NCI-H526 treated with DMSO at 0.1 percent for 48 hours (cell line): ENCODE results near the gene XRCC5.
"Not testable (repeated sequence)": the region's sequence is repeated elsewhere in the genome, so short reads cannot be mapped to it uniquely, and the experiment has no call there.

Experiments
- DNase-seq: peaks from one replicate; lab custom pipeline; 2025; lab: John Stamatoyannopoulos, UW

The XRCC5 gene

DNA sequence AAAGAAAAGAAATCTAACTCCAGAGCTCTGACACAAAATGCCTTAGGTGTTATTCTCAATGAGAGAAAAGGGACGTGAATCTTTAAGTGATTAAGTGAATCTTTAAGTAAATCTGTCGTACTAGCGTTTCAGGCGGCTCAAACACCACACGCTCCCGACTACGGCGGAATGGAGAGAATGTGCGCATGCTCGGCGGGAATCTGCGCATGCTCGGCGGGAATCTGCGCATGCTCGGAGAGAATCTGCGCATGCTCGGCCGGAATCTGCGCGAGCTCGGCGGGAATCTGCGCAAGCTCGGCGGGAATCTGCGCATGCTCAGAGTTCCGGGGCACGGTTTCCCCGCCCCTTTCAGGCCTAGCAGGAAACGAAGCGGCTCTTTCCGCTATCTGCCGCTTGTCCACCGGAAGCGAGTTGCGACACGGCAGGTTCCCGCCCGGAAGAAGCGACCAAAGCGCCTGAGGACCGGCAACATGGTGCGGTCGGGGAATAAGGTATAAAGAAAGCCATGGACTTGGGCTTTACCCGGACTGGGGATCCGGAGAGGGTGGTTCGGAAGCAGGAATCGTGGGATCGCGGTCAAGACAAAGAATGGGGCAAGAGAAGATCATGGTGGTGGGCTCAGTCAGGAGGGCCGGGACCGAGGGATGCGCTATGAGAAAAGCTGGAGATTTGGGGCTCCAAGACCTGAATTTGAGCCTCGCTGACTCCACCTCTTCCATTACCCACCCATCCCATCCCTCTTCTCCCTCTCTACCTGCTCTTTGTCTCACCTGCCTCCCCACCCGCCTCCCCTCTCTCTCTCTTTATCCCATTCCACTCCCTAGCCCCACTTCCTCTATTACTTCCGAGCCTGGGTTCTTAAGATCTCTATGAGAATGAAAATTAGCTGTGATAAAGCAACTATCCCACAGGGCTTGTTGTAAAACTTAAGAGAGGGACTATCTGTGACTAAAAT lies at the start of gene XRCC5:
TSS of gene XRCC5 (plus strand) at position 382 of the 955 bp plus-strand sequence. CDS start at position 471, 89 bp downstream.
- peak; percentile 92 for DNase-seq

GRCh38 chr2:216064014-216064630 lies 45.0 kb upstream of the XRCC5 start:
- no peak for DNase-seq

GRCh38 chr2:216064665-216065064 lies 44.5 kb upstream of the XRCC5 start:
- DNase-seq, result no peak

GRCh38 chr2:216066230-216066629 lies 42.9 kb upstream of the XRCC5 start:
- DNase-seq, result no peak

DNA sequence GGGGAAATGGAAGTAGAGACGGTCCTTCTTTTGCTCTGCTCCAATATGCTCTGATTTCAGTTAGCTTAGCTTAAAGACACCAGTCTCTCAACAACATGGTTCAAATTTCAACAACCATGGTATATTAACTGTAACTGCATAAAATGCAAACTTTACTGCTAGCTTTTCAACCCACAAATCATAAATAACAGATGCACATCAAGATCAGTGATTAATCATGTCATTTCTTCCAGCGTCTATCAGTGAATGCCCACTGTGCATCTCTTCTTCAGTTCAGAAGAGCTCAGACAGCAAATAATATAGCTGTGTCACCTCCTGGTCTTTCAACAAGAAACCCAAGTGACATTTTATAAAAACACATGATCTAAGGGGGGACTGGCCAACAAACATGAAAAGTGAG lies 40.1 kb upstream of the XRCC5 start:
- DNase-seq, result no peak

DNA sequence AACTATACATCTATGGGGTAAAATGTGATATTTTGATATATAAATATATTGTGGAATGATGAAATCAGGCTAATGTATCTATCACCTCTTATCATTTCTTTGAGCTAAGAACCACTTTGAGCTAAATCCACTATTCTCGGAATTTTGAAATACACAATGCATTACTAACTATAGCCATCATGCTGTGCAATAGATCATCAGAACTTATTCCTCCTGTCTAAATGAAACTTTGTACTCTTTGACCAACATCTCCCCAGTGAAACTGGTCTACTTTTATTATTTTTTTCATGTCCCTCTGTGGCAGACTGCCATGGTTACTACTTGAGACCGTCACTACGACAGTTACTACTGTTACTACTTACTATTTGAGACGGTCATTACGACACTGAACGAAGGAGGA lies 39.0 kb upstream of the XRCC5 start:
- no peak for DNase-seq

- DNase-seq, result no peak
Observed at GRCh38 chr2:216071111-216071851, 37.9 kb upstream of the XRCC5 start.

GRCh38 chr2:216072473-216072872 lies 36.7 kb upstream of the XRCC5 start:
- no peak for DNase-seq

GRCh38 chr2:216073773-216074172 lies 35.4 kb upstream of the XRCC5 start:
- DNase-seq, result no peak

DNA sequence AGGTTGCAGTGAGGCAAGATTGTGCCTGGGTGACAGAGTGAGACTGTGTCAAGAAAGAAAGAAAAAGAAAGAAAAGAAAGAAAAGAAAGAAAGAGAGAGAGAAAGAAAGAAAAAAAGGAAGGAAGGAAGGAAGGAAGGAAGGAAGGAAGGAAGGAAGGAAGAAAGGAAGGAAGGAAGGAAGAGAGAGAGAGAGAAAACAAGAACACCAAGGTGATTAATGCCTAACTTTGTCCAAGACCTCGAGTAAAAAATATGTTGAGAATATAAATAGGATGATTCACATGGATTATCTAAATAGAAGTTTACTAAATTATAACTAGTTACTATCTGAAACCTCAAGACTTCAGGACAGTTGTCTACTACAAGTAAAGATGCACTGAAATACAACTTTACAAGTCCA lies 34.8 kb upstream of the XRCC5 start:
- DNase-seq, result no peak

GRCh38 chr2:216074794-216075193 lies 34.4 kb upstream of the XRCC5 start:
- DNase-seq, result no peak

DNA sequence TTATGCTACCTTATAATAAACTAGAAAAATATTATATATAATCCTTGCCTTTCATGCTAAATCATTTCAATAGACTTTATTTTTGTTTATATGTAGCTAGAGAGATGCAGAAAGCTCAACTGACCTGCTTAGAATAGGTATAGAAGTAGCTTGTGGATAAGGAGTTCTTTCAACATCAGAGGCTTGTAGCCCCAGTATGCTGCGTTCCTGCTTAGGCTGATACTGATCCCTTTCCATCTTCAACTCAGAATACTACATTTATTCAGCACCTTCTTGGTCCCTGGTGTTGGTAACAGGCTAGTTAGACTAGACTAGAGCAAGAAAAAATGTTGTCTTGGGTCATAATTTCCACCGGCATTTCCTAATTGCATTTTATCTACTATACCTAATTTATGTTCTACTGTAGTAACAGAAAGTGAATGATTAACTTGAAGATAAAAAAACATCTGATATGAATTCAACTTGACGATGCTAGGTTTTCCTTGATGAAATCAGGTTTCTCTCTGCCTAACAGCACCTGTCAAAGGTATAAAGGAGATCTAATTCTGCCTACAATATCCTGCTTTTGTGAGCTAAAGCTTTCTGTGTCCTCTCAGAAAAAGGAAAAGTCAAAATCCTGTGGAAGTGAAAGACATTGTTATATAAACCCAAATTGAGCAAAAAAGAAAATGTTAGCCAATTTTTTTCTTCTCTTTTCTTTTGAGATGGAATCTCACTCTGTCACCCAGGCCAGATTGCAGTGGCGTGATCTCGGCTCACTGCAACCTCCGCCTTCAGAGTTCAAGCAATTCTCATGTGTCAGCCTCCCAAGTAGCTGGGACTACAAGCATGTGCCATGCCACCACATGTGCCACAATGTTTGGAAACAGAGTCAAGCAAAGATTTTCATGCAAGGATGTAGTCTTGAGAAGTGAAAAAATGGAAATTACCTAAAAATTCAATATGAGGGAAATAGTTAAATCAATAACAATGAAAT lies 33.4 kb upstream of the XRCC5 start:
- no peak for DNase-seq

- DNase-seq, result no peak
Observed at GRCh38 chr2:216078776-216079175, 30.4 kb upstream of the XRCC5 start.

DNA sequence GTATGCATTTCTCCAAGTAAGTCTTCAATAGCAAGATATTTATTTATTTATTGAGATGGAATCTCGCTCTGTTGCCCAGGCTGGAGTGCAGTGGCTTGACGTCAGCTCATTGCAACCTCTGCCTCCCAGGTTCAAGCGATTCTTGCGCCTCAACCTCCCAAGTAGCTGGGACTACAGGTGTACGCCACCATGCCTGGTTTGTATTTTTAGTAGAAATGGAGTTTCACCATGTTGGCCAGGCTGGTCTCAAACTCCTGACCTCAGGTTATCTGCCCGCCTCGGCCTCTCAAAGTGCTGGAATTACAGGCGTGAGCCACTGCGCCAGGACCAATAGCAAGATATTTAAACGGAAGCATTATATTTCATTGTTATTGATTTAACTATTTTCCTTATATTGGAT lies 29.1 kb upstream of the XRCC5 start:
- DNase-seq, result not testable (repeated sequence)

- DNase-seq, result no peak
Observed at GRCh38 chr2:216081012-216081411, 28.1 kb upstream of the XRCC5 start.

DNA sequence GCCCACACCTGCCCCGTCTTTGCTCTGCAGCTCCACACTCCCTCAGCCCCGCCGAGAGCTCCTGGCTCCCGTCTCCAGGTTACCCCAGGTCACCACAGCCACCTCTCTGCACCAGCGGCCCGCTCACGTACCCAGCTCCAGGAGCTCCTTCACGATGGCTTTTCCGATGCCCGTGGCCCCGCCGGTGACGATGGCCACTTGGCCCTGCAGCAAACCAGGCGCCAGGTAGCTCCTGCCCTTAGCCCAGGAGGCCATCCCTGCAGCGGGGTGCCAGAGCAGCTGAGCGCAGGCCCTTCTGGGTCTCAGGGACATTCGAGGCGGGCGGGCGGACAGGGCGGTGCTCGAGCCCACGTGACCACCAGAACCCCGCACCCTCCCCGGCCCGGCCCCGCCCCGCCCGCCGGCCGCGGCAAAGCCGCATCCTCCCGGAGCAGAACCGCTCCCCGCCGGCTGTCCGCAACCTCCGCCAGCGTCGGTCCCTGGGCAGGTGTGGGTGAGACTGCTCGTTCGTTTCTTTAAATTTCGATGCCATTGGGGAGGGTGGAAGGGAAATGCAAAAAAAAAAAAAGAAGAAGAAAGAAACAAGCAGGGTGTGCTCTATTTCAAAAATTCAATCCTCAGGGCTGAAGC lies 27.5 kb upstream of the XRCC5 start, which contains the start of the genes PECR and TMEM169:
TSS of gene PECR (minus strand) at position 323 of the 630 bp plus-strand sequence. CDS start at position 255, 68 bp downstream.
TSS of gene TMEM169 (plus strand) at position 433 of the 630 bp plus-strand sequence. CDS start 14,045 bp downstream, outside the sequence.
- peak; percentile 75 for DNase-seq

DNA sequence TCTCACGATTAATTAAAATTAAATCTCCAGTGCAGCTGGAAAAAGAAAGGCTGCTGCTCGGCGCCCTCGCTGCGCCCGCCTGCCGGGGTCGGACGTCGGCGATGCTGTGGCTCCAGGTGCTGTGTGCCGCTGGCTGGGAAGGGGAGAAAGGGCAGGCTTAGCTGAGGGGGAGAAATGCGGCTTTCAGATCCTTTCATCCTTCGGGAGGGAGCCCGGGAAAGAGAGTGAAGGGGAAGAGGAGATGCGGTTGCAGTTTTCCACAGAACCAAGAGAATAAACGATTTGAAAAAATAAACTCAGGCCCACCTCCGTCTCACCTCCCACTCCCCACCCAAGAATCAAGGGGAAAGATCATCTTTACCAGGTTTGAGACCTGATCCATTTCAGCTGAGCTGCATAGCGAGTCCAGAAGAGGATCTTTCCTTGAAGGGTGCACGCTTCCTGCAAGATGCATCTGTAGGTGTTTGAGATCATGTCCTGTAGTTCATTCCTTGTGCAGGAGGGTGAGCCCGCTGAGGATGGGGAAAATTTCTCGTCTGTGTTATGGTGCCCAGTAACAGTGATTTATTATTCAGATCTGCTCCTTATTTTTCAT lies 26.9 kb upstream of the XRCC5 start:
- DNase-seq, result no peak

DNA sequence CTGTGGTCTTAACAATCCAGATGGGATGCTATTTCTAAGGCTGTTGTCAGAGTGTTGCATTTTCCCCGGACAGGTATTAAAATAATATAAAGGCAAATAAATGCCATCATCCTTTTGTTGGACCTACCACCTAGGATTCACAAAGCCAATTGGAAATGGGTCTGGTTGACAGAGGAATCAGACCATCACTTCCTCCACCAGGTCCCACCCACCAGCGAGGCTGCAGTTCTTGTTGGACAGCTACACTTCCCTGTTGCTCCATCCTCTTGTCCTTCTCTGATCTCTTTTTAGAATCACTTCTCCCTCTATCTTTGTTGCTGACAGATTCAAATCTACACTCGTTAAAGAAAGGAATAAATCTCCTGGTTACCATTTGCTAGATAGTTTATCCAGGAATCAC lies 26.3 kb upstream of the XRCC5 start:
- DNase-seq, result peak; percentile 24

GRCh38 chr2:216083464-216084281 lies 25.5 kb upstream of the XRCC5 start:
- no peak for DNase-seq
